Measurements from ENCODE around the gene BRAT1.

DNA sequence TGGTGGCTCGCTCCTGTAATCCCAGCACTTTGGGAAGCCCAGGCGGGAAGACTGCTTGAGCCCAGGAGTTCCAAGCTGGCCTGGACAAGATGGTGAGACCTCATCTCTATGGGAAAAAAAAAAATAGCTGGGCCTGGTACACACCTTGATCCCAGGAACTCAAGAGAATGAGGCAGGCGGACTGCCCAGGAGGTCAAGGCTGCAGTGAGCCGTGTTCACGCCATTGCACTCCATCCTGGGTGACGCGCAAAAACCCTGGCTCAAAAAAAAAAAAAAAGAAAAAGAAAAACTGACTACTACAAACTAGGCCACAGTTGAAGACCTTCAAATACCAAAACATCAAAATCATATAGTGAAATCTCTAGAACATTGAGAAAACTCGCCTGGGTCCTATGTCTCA lies 3.9 kb downstream of the BRAT1 start:
- TF ChIP-seq CTCF (IDR thresholded peaks at IDR 0.05): no peak
- no peak for TF ChIP-seq POLR2A (IDR thresholded peaks at IDR 0.05)
